GM21576 (cell line): ENCODE results near the gene HEY2.
"Not testable (repeated sequence)": the region's sequence is repeated elsewhere in the genome, so short reads cannot be mapped to it uniquely, and the experiment has no call there.

Experiments
- ATAC-seq: cut with Tn5 transposase; IDR thresholded peaks from one replicate; pipeline ENCODE4 v1.9.1; 2021; ENCODE audit warnings: mild to moderate bottlenecking, moderate library complexity; ENCODE audit not compliant: unreplicated experiment

Gene HEY2

GRCh38 chr6:125765944-125766343 lies 16.5 kb downstream of the HEY2 start:
- no peak for ATAC-seq

GRCh38 chr6:125766641-125767040 lies 17.2 kb downstream of the HEY2 start:
- no peak for ATAC-seq

- no peak for ATAC-seq
Measured at GRCh38 chr6:125769147-125769783, 19.8 kb downstream of the HEY2 start.

DNA sequence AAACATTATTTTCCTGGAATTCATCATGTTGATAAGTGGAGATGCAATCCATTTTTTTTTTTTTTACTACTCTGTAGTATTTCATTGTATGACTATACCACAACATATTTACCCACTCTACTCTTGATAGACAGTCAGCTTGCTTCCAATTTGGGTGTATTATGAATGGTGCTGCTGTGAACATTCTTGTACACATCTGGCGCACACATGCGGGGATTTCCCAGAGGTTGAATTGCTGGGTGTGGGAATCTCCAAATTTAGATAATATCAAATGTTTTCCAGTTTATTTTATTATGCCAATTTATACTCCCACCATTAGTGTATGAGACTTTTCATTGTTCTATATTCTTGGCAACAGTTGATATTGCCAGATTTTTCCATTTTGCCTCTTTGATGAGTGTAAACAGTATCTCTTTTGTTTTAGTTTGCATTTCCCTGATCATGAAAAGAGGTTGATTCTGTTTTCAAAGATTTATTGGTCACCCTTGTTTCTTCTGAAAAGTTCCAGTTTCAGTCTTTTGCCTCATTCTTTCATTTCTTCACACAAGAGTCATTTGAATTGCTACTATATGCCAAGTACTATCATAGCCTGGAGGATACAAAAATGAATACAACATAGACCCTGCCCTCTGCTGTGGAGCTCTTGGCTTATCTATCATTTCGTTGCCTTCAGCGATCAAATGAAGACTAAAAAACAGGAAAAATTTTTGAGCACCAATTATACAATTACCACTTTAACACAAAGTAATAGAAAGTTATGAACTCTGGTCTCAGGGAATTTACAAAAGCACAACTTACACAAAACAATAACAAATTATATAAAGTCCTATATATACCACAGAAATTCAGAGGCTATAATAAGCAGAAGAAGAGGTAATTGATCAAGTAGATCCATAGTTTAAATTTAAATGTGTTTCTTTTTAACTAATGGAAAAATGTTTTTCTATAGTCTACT lies 24.2 kb downstream of the HEY2 start:
- ATAC-seq = no peak

DNA sequence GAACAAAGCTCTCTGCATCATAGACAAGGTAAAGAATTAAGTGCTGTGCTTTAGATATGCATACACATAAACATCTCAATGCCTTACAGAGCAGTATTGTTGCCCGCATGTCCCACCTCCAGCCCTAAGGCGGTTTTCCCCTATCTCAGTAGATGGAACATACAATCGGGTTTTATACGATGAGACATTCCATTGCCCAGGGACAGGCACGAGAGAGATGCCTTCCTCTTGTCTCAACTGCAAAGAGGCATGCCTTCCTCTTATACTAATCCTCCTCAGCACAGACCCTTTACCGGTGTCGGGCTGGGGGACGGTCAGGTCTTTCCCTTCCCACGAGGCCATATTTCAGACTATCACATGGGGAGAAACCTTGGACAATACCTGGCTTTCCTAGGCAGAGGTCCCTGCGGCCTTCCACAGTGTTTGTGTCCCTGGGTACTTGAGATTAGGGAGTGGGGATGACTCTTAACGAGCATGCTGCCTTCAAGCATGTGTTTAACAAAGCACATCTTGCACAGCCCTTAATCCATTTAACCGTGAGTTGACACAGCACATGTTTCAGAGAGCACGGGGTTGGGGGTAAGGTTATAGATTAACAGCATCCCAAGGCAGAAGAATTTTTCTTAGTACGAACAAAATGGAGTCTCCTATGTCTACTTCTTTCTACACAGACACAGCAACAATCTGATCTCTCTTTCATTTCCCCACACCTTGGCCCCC lies 26.8 kb downstream of the HEY2 start:
- not testable (repeated sequence) for ATAC-seq

DNA sequence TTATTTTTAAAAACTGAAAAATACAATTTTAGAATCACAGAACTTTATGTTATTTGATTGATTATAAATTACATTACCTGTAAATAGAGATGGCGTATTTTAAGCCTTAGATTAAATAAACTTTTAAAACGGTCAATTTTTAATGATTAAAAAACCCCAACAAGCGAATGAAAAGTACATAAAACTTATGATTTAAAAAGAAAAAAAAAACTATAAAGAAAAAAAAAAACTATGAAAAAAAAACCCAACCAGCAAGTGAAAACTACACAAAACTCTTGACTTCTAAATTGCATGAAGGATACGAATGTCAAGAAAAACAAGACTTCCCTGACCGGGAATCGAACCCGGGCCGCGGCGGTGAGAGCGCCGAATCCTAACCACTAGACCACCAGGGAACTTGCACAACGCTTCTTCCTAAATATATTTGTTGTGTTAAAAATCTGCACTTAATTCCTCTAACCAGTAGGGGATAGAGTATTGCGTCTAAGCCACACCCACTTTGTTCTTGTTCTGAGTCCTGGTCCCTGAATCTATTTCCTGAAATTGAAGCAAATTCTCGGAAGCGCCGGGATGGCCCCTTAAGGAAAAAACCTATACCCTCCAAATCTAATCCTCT lies 30.6 kb downstream of the HEY2 start:
- ATAC-seq = peak; percentile 78

GRCh38 chr6:125780540-125781313 lies 31.3 kb downstream of the HEY2 start:
- ATAC-seq = peak; percentile 74

- peak; percentile 36 for ATAC-seq
Measured at GRCh38 chr6:125781314-125781868, 32.0 kb downstream of the HEY2 start.

DNA sequence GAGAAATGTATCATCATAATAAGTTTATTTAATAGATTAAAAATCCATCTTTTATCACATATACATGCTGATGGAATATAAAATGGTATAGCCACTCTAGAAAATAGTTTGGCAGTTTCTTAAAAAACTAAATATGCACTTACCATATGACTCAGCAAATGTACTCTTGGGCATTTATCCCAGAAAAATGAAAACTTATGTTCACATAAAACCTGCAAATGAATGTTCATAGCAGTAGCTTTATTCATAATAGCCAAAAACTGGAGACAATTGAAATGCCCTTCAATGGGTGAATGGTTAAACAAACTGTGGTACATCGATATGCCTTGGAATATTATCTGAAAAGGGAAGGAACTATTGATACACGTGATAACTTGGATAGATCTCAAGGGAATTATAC lies 34.9 kb downstream of the HEY2 start:
- no peak for ATAC-seq

DNA sequence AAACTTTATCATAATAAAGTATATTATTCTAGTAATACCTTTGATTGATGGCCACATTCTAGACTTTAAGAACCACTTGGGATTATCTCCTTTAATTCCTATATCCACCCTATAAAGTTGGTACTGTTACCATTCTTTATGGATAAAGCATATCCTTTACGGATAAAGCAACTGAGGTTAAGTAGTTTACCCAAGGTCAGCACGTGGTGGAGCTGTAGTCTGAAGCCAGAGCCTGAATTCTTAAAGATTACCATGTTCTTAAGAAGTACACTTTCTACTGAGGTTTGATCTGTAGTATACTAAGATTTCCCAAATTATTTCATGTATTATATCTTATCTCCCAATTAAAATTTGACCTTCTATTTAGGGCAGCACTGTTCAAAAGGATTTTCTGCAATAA lies 38.4 kb downstream of the HEY2 start:
- ATAC-seq = no peak

GRCh38 chr6:125789167-125789566 lies 39.7 kb downstream of the HEY2 start:
- no peak for ATAC-seq

- peak; percentile 36 for ATAC-seq
Measured at GRCh38 chr6:125789576-125790357, 40.3 kb downstream of the HEY2 start.

- ATAC-seq = peak; percentile 57
Measured at GRCh38 chr6:125790358-125791150, 41.1 kb downstream of the HEY2 start, which contains the start of gene NCOA7. TSS of gene NCOA7 (plus strand) at chr6:125790960. CDS start at chr6:125815355, 24,395 bp downstream.

DNA sequence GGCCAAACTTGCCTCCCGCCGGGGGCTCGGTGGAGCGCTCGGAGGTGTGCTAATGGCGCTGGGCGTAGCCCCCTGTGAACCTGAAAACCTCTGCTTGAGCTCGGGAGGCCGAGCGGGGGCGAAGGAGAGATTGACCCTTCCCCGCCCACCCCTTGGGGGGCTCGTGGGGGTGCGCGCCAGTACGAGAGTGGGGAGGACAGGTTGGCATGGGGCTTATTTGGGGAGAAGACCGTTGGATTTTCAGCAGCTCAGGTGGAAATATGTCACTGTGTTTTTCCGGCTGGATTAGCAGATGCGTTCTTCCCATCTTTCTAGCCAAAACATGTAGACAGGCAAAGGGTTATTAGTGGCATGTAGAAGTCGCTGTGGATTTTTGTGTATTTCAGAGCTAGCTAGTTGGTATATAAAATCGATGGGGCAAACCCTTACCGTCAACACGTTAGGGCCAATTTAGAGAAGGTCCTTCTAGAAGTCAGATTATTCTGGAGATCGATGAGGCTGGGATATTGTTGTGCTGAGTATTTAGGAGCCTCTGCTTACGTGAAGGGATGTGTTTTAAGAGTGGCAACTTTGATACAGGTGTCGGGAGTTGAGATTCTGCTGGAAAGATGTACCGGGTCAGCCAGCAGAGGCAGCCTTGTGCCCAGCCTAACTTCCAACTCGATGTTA lies 41.9 kb downstream of the HEY2 start:
- ATAC-seq = peak; percentile 31

DNA sequence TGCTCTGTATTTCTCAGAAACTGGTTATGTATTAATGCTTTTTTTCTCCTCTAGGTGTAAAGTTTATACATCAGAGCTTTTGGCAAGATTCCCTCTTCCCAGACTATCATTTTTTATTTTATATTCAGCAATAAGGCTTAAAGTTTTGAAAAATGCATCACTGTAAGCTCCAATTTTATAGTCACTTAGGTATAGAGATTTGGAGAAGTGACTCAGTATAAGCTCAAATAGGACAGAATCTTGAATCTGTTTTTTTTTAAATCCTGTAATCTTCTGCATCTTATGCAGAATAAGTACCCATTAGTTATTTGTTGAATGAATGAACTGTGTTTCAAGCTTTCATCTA lies 42.4 kb downstream of the HEY2 start:
- ATAC-seq = no peak

DNA sequence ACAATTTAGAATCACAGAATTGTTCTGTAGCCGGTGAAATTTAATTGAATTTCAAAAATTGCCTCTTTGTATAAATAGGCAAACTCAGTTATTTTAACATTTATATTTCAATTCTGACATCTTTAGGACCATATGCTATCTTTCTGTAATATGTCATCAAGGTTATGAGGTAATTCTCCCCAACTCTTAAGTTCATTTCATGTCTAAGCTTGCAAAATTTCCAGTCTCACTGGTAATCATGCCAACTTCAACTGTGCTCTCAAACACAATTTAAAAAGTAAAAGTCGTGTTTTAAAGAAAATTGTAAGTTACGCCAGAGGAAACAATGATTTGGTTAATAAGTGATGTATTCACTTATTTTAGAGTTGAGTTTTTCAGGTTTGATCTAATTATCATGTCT lies 42.7 kb downstream of the HEY2 start:
- ATAC-seq = no peak

DNA sequence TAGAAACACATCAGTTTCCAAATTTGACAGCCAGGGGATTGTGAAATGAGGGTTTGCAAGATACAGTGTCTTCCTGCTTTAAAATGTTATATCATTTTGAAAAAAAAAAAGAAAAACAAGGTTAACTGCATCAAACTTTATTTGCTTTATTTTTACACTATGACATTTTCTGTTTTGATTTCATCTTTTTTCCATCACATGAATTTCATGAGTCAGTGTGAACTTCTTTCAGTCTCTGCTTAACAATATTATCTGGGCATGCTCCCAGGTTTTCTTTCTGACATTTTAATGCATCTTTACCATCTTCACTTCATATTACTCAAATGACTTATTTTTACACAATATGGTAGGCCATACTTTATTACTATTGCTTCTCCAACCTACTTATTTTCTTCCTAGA lies 43.2 kb downstream of the HEY2 start:
- ATAC-seq = no peak

DNA sequence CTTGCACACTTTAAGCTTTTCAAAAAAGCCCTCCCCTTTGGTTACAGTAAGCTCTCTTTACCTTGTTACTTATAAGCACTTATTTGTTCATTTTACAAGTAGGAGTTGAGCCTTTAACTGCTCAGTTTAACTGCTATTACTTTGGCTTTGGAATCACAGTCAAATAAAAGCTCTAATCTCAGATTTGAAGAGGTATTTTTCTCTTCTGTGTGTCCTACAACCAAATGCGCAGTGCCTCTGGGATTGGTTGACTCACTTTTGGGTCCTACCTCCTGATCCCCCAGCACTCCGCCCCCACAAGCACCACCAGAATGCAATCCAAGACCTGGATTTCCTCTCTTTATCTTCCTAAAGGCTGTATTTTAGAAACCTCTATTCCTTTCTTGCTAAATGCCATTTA lies 43.8 kb downstream of the HEY2 start:
- no peak for ATAC-seq
